ENCODE data around the gene SEBOX. TPM values are rescaled to one million over a fixed set of nuclear protein-coding genes. Genes with fewer than 3 reads are reported as not detected.

The SEBOX gene
- total RNA-seq, 4 donors from 2014 or later = not detected

- DNase-seq (ENCODE audit: low spot score in 2 of 2) = peak in 1 of 2 donors; percentile 66
- H3K4me3 ChIP-seq (ENCODE audit: low read depth, poor library complexity, severe bottlenecking) = no peak overlapping the region
- intact Hi-C loops (cut with DNase I; ENCODE audit: low total_unique reads) = no loop called here
- 84 to 93% methylated on average over 5 of the region's 5 CpGs for WGBS, 2 donors
- no peak for TF ChIP-seq CTCF (IDR thresholded peaks at IDR 0.05)
- no peak for TF ChIP-seq POLR2A (IDR thresholded peaks at IDR 0.05)
Observed at GRCh38 chr17:28330671-28331070, 34.3 kb downstream of the SEBOX start.

- intact Hi-C loops (cut with DNase I; ENCODE audit: low total_unique reads) = no loop called here
- H3K4me3 ChIP-seq (ENCODE audit: low read depth, poor library complexity, severe bottlenecking) = no peak overlapping the region
- no peak for TF ChIP-seq CTCF (IDR thresholded peaks at IDR 0.05)
- TF ChIP-seq POLR2A (IDR thresholded peaks at IDR 0.05) = no peak
- WGBS, 2 donors = 81 to 86% methylated on average over 4 of the region's 4 CpGs
- DNase-seq (ENCODE audit: low spot score in 2 of 2) = peak in 1 of 2 donors; percentile 10
Observed at GRCh38 chr17:28328325-28328724, 36.7 kb downstream of the SEBOX start.

GRCh38 chr17:28327709-28328108 lies 37.3 kb downstream of the SEBOX start:
- DNase-seq (ENCODE audit: low spot score in 2 of 2) = no peak
- no peak for TF ChIP-seq CTCF (IDR thresholded peaks at IDR 0.05)
- no peak for TF ChIP-seq POLR2A (IDR thresholded peaks at IDR 0.05)
- H3K4me3 ChIP-seq (ENCODE audit: low read depth, poor library complexity, severe bottlenecking) = no peak overlapping the region
- intact Hi-C loops (cut with DNase I; ENCODE audit: low total_unique reads) = no loop called here
- 66 to 69% methylated on average over 3 of the region's 3 CpGs for WGBS, 2 donors

- 92% methylated on average over 9 of the region's 9 CpGs for WGBS, 2 donors
- intact Hi-C loops (cut with DNase I; ENCODE audit: low total_unique reads) = no loop called here
- H3K4me3 ChIP-seq (ENCODE audit: low read depth, poor library complexity, severe bottlenecking) = no peak overlapping the region
- no peak for TF ChIP-seq POLR2A (IDR thresholded peaks at IDR 0.05)
- no peak for TF ChIP-seq CTCF (IDR thresholded peaks at IDR 0.05)
- peak; percentile 11 to 26 for DNase-seq (ENCODE audit: low spot score in 2 of 2)
Observed at GRCh38 chr17:28327031-28327607, 37.9 kb downstream of the SEBOX start.

GRCh38 chr17:28326114-28326513 lies 38.9 kb downstream of the SEBOX start:
- intact Hi-C loops (cut with DNase I; ENCODE audit: low total_unique reads) = no loop called here

More at GRCh38 chr17:28326114-28326513, 38.9 kb downstream of the SEBOX start:
- peak; percentile 13 to 61 for DNase-seq (ENCODE audit: low spot score in 2 of 2)
- 53 to 57% methylated on average over 7 of the region's 7 CpGs for WGBS, 2 donors
- TF ChIP-seq CTCF (IDR thresholded peaks at IDR 0.05) = no peak
- no peak for TF ChIP-seq POLR2A (IDR thresholded peaks at IDR 0.05)
- H3K4me3 ChIP-seq (ENCODE audit: low read depth, poor library complexity, severe bottlenecking) = no peak overlapping the region
